HL-60 (cell line): ENCODE results near the gene FAM89B.

Experiments used
- DNase-seq, 2 experiments: peaks; one replicate each; pipeline ENCODE4 v3.0.0-alpha.2; 2010 to 2020; ENCODE audit warnings: low read depth in 1 of 2, low spot score in 1 of 2
- H3K27ac ChIP-seq: fragments of 250-450 bp; sonication (Bioruptor Pico); replicated peaks from 2 replicates; pipeline ENCODE4 v1.5.1; 2020; ENCODE audit warnings: mild to moderate bottlenecking, moderate library complexity
- H3K27me3 ChIP-seq: fragments of 250-450 bp; sonication (Bioruptor Pico); 2 replicates; pipeline ENCODE4 v1.5.1; 2021; ENCODE audit warnings: mild to moderate bottlenecking, moderate library complexity; ENCODE audit not compliant: insufficient read depth, poor library complexity, severe bottlenecking
- H3K4me3 ChIP-seq: replicated peaks from 2 replicates; pipeline ENCODE4 v1.5.1; 2011; ENCODE audit warnings: mild to moderate bottlenecking, control low read depth, low read length; ENCODE audit not compliant: insufficient read depth
- CTCF ChIP-seq: IDR thresholded peaks from one replicate; pipeline ENCODE4 v1.5.1; 2011; ENCODE audit warnings: low read length, control low read depth, inconsistent platforms; ENCODE audit not compliant: insufficient read depth
- GABPA ChIP-seq: IDR thresholded peaks from 2 replicates; pipeline ENCODE4 v1.6.1; 2012; ENCODE audit warnings: low read depth
- POLR2AphosphoS5 ChIP-seq: IDR thresholded peaks from 2 replicates; pipeline ENCODE4 v1.6.1; 2012; ENCODE audit warnings: low read depth
- REST ChIP-seq: IDR thresholded peaks from 2 replicates; pipeline ENCODE4 v1.6.1; 2012; ENCODE audit warnings: low read depth; ENCODE audit not compliant: insufficient replicate concordance
- SPI1 ChIP-seq: IDR thresholded peaks from 2 replicates; pipeline ENCODE4 v1.6.1; 2012; ENCODE audit warnings: low read depth, mild to moderate bottlenecking, borderline replicate concordance

FAM89B gene

GRCh38 chr11:65623177-65623576 lies 50.8 kb downstream of the FAM89B start:
- TF ChIP-seq REST (no peak), CTCF (no peak), POLR2AphosphoS5 (no peak), GABPA (no peak), SPI1 (no peak)
- Histone ChIP-seq H3K4me3 (no peak overlapping the region), H3K27ac (no peak overlapping the region), H3K27me3 (no peaks in the 10 kb centered on the region)
- no peak for DNase-seq
